Muscle of leg (tissue), 11 donors: ENCODE measurements around the gene OSTM1. TPM values are rescaled to one million over a fixed set of nuclear protein-coding genes. Genes with fewer than 3 reads are reported as not detected.
A peak's percentile ranks its signal among the peaks of the same experiment; 100 is the strongest.
"Not testable (repeated sequence)": the region's sequence is repeated elsewhere in the genome, so short reads cannot be mapped to it uniquely, and the experiment has no call there.

ENCODE experiments used
- DNase-seq: peaks from one replicate; pipeline ENCODE4 v3.0.0; 2013
- H3K27ac ChIP-seq: one replicate; pipeline ENCODE4 v1.5.1; 2013; ENCODE audit warnings: mild to moderate bottlenecking, low read length, control low read depth
- H3K27me3 ChIP-seq: one replicate; pipeline ENCODE4 v1.6.1; 2013; ENCODE audit warnings: low read length; ENCODE audit not compliant: control insufficient read depth, insufficient read depth
- H3K36me3 ChIP-seq: one replicate; pipeline ENCODE4 v1.6.1; 2013; ENCODE audit warnings: low read length; ENCODE audit not compliant: control insufficient read depth, insufficient read depth
- H3K4me1 ChIP-seq: one replicate; pipeline ENCODE4 v1.6.1; 2013; ENCODE audit warnings: low read length; ENCODE audit not compliant: control insufficient read depth, insufficient read depth
- H3K4me3 ChIP-seq: one replicate; pipeline ENCODE4 v1.5.1; 2013; ENCODE audit warnings: low read length, control low read depth
- H3K9me3 ChIP-seq: replicated peaks from 2 replicates; pipeline ENCODE4 v1.6.1; 2013; ENCODE audit warnings: low read depth, low read length; ENCODE audit not compliant: control insufficient read depth
- WGBS: methylation state at CpG from one replicate; pipeline ENCODE4 v1.1.5; 2013; ENCODE audit warnings: missing lambda C conversion rate; ENCODE audit not compliant: insufficient coverage; 5-methylcytosine and 5-hydroxymethylcytosine counted together
- polyA plus RNA-seq, 8 donors: library from polyadenylated mRNA; unstranded; fragments of 120-200 nt; gene quantifications; one replicate each; pipeline versions ENCODE4 v1.2.1 to v1.2.3, GENCODE V29; 2013; ENCODE audit warnings: inconsistent platforms in 1 of 8, low replicate concordance in 1 of 8; ENCODE audit not compliant: insufficient read length in 8 of 8, insufficient read depth in 1 of 8
- total RNA-seq: library from RNA; stranded (reverse); fragments of 120-200 nt; gene quantifications from one replicate; pipeline ENCODE4 v1.2.4, GENCODE V29; 2013

OSTM1 gene
- total and polyA plus RNA-seq, 9 donors = 14.3 to 24.8 (median 18.9) TPM

- Histone ChIP-seq H3K4me1 (peaks cover 5% of the 10 kb centered on the region), H3K36me3 (no peaks in the 10 kb centered on the region), H3K27ac (no peak overlapping the region), H3K4me3 (no peak overlapping the region), H3K9me3 (no peaks in the 10 kb centered on the region), H3K27me3 (no peaks in the 10 kb centered on the region)
- 38% methylated on average over 5 of the region's 9 CpGs for WGBS
- peak; percentile 49 for DNase-seq
Observed at GRCh38 chr6:108002365-108003221, 71.9 kb downstream of the OSTM1 start.

- Histone ChIP-seq H3K9me3 (no peaks in the 10 kb centered on the region), H3K4me1 (peaks cover 5% of the 10 kb centered on the region), H3K27me3 (no peaks in the 10 kb centered on the region), H3K27ac (no peak overlapping the region), H3K36me3 (no peaks in the 10 kb centered on the region), H3K4me3 (no peak overlapping the region)
- 78% methylated on average over 2 of the region's 7 CpGs for WGBS
- DNase-seq = no peak
Observed at GRCh38 chr6:108001696-108002231, 72.8 kb downstream of the OSTM1 start.

GRCh38 chr6:108000259-108000658 is 74.3 kb downstream of the OSTM1 start:
- not testable (repeated sequence) for H3K27ac ChIP-seq, DNase-seq
- 100% methylated on average over 1 of the region's 5 CpGs for WGBS

GRCh38 chr6:107999341-107999740 is 75.2 kb downstream of the OSTM1 start:
- Histone ChIP-seq H3K27ac (no peak overlapping the region), H3K4me1 (peaks cover 5% of the 10 kb centered on the region), H3K27me3 (no peaks in the 10 kb centered on the region), H3K4me3 (no peak overlapping the region), H3K9me3 (no peaks in the 10 kb centered on the region), H3K36me3 (no peaks in the 10 kb centered on the region)
- no peak for DNase-seq

More at GRCh38 chr6:108000259-108000658, 74.3 kb downstream of the OSTM1 start:
- not testable (repeated sequence) for H3K4me3 ChIP-seq, H3K4me1 ChIP-seq, H3K9me3 ChIP-seq, H3K36me3 ChIP-seq, H3K27me3 ChIP-seq

- WGBS = 90% methylated on average over 2 of the region's 9 CpGs
- DNase-seq = no peak
Observed at GRCh38 chr6:107991772-107992550, 82.6 kb downstream of the OSTM1 start.

More at GRCh38 chr6:107991772-107992550, 82.6 kb downstream of the OSTM1 start:
- no peaks in the 10 kb centered on the region for H3K27me3 ChIP-seq
- H3K9me3 ChIP-seq = no peaks in the 10 kb centered on the region
- H3K4me3 ChIP-seq = no peak overlapping the region
- no peak overlapping the region for H3K27ac ChIP-seq
- H3K4me1 ChIP-seq = no peaks in the 10 kb centered on the region
- no peaks in the 10 kb centered on the region for H3K36me3 ChIP-seq

Other genes with a start within 250 kb of the OSTM1 start
- gene SEC63, start 116.5 kb downstream of the OSTM1 start, total RNA-seq = 22.1 TPM
- 10 to 100 TPM; 52.6 to 65.6 (median 63.0) TPM for gene SEC63, start 116.5 kb downstream of the OSTM1 start, polyA plus RNA-seq
- not detected for gene NR2E1, start 91.3 kb upstream of the OSTM1 start, total RNA-seq
- gene NR2E1, start 91.3 kb upstream of the OSTM1 start, polyA plus RNA-seq = under 1 TPM in 1 of 8 donors, not detected in 7; 0.05 TPM
- 135 TPM for gene SNX3, start 186.3 kb upstream of the OSTM1 start, total RNA-seq
- gene SNX3, start 186.3 kb upstream of the OSTM1 start, polyA plus RNA-seq = 100 to 1,000 TPM; 210 to 263 (median 223) TPM
- gene AFG1L, start 220.3 kb upstream of the OSTM1 start, total RNA-seq = 7.2 TPM
- 1 to 10 TPM; 3.9 to 5.5 (median 4.8) TPM for gene AFG1L, start 220.3 kb upstream of the OSTM1 start, polyA plus RNA-seq